GM12878 (cell line): ENCODE measurements around the gene CYSRT1. TPM values are rescaled to one million over a fixed set of nuclear protein-coding genes. Genes with fewer than 3 reads are reported as not detected.

ENCODE experiments used
- ATAC-seq: fragments of 200-7000 bp; cut with Tn5 transposase; 3 replicates; pipeline ENCODE4 v1.9.1; 2020; ENCODE audit warnings: mild to moderate bottlenecking, moderate library complexity
- BruUV-seq: library from RNA; stranded (reverse); fragments of 400-500 nt; replicated peaks from 2 replicates; lab custom pipeline; 2021; lab: Mats Ljungman, UMichigan
- CTCF ChIA-PET: fragments of 300-600 bp; sonication (Branson Sonifier 250); formaldehyde crosslinking; extraction: SDS; loops from one replicate; lab custom pipeline; 2021; ENCODE audit warnings: inconsistent platforms; lab: Yijun Ruan, JAX
- POLR2A ChIA-PET: fragments of 350-600 bp; formaldehyde crosslinking; extraction: SDS; loops from one replicate; lab custom pipeline; 2021; ENCODE audit warnings: inconsistent platforms; lab: Charles Lee
- RAD21 ChIA-PET: fragments of 300-600 bp; sonication (Branson Sonifier 250); formaldehyde crosslinking; loops from one replicate; lab custom pipeline; 2023; ENCODE audit warnings: antibody characterized with exemption; ENCODE audit not compliant: unreplicated experiment; lab: Charles Lee
- SMC1A ChIA-PET: fragments of 300-600 bp; sonication (Branson Sonifier 250); formaldehyde crosslinking; loops from one replicate; lab custom pipeline; 2023; ENCODE audit not compliant: unreplicated experiment, uncharacterized antibody; lab: Charles Lee
- DNase-seq: peaks from one replicate; pipeline ENCODE4 v3.0.0-alpha.2; 2011; ENCODE audit warnings: low read depth, low spot score
- FAIRE-seq: peaks from 3 replicates; lab custom pipeline; 2011; peaks lifted over from hg19 to GRCh38; lab: Jason Lieb, UNC
- H2AFZ ChIP-seq: 2 replicates; pipeline ENCODE4 v1.6.0; 2011; ENCODE audit warnings: low read depth, low read length, control low read depth; ENCODE audit not compliant: control insufficient read depth
- H3K27ac ChIP-seq: 2 replicates; pipeline ENCODE4 v1.5.1; 2011; ENCODE audit warnings: control low read depth; ENCODE audit not compliant: control insufficient read depth, insufficient read depth
- H3K27me3 ChIP-seq, 2 experiments: replicated peaks in 1 of 2; 2 replicates each; pipeline versions ENCODE4 v1.6.0 to v1.6.1; 2011; ENCODE audit warnings: low read length in 1 of 2; ENCODE audit not compliant: control insufficient read depth in 2 of 2, insufficient read depth in 2 of 2
- H3K36me3 ChIP-seq, 2 experiments: 2 replicates each; pipeline ENCODE4 v1.5.1; 2011; ENCODE audit warnings: low read length in 1 of 2; ENCODE audit not compliant: control insufficient read depth in 2 of 2, insufficient read depth in 2 of 2
- H3K4me1 ChIP-seq: 2 replicates; pipeline ENCODE4 v1.6.1; 2011; ENCODE audit warnings: mild to moderate bottlenecking, low read length, moderate library complexity, mixed read lengths; ENCODE audit not compliant: control insufficient read depth, insufficient read depth
- H3K4me2 ChIP-seq: 2 replicates; pipeline ENCODE4 v1.6.0; 2011; ENCODE audit warnings: control low read depth; ENCODE audit not compliant: control insufficient read depth, insufficient read depth
- H3K4me3 ChIP-seq: fragments of 200-600 bp; sonication (generic); 2 replicates; pipeline ENCODE4 v1.5.1; 2016
- H3K79me2 ChIP-seq: 2 replicates; pipeline ENCODE4 v1.6.0; 2011; ENCODE audit warnings: low read length; ENCODE audit not compliant: control insufficient read depth, insufficient read depth
- H3K9ac ChIP-seq: 2 replicates; pipeline ENCODE4 v1.8.0; 2011; ENCODE audit warnings: low read length, control low read depth, mixed read lengths; ENCODE audit not compliant: control insufficient read depth, insufficient read depth
- H3K9me3 ChIP-seq: replicated peaks from 3 replicates; pipeline ENCODE4 v1.5.1; 2011; ENCODE audit warnings: mild to moderate bottlenecking, low read length; ENCODE audit not compliant: control insufficient read depth, insufficient read depth
- H4K20me1 ChIP-seq: 2 replicates; pipeline ENCODE4 v1.6.0; 2011; ENCODE audit not compliant: control insufficient read depth, insufficient read depth
- HDGF ChIP-seq: fragments of 450-650 bp; IDR thresholded peaks from 2 replicates; pipeline ENCODE4 v1.6.1; 2016; ENCODE audit warnings: antibody characterized with exemption
- IKZF1 ChIP-seq: fragments of 450-650 bp; conservative IDR thresholded peaks from 2 replicates; pipeline ENCODE4 v1.6.1; 2017; ENCODE audit warnings: antibody characterized with exemption, mild to moderate bottlenecking
- NBN ChIP-seq: fragments of 450-650 bp; IDR thresholded peaks from 2 replicates; pipeline ENCODE4 v1.6.1; 2016
- WGBS: methylation state at CpG from one replicate; pipeline ENCODE4 v1.1.6; 2016; ENCODE audit warnings: low lambda C conversion rate; ENCODE audit not compliant: insufficient replicate concordance, insufficient coverage; ENCODE audit errors: missing lambda C conversion rate; 5-methylcytosine and 5-hydroxymethylcytosine counted together
- in situ Hi-C: fragments of 300-500 bp; cut with MboI; formaldehyde crosslinking; loops from 9 replicates; pipeline ENCODE4 v1.14.3; 2018; ENCODE audit warnings: mixed read lengths
- intact Hi-C: fragments of 100-400 bp; cut with micrococcal nuclease; formaldehyde crosslinking; loops from one replicate; pipeline ENCODE4 v1.14.2; 2022; ENCODE audit not compliant: unreplicated experiment
- polyA plus RNA-seq, 11 experiments: library from polyadenylated mRNA; depleted of rRNA in 4 of 11; unstranded in 6 of 11; stranded (reverse) in 5 of 11; fragments of >200 nt; fragmentation: Nextera tagmentation in 4 of 11; fragmentation: Illumina TruSeq in 1 of 11; extraction: Ambion mirVana in 4 of 11; extraction: Trizol in 1 of 11; gene quantifications; 1 replicate in 1 of 11; 2 replicates in 10 of 11; pipeline versions ENCODE4 v1.2.1 to v1.2.3, GENCODE V29; 2011 to 2016; ENCODE audit warnings: inconsistent platforms in 2 of 11, missing spikeins in 2 of 11, low read depth in 1 of 11
- total RNA-seq, 4 experiments: library from RNA; depleted of rRNA in 3 of 4; stranded (reverse); fragments of >200 nt in 3 of 4; fragmentation: Illumina TruSeq in 1 of 4; extraction: Trizol in 1 of 4; gene quantifications; 2 replicates each; pipeline versions ENCODE4 v1.2.1 to v1.2.3, GENCODE V29; 2013 to 2021
- TF ChIP-seq, protein P1 (sequence below): IDR thresholded peaks from 2 replicates; pipeline ENCODE4 v1.6.1; 2011; ENCODE audit warnings: mild to moderate bottlenecking, low read depth, low read length, moderate library complexity; ENCODE audit not compliant: insufficient replicate concordance

The CYSRT1 gene
- total and polyA plus RNA-seq, 10 of the 15 experiments (the other 5 are each of a cell fraction or from before 2014, with no cell fraction given): 0.24 to 3.6 (median 0.97) TPM; not detected in 1

DNA sequence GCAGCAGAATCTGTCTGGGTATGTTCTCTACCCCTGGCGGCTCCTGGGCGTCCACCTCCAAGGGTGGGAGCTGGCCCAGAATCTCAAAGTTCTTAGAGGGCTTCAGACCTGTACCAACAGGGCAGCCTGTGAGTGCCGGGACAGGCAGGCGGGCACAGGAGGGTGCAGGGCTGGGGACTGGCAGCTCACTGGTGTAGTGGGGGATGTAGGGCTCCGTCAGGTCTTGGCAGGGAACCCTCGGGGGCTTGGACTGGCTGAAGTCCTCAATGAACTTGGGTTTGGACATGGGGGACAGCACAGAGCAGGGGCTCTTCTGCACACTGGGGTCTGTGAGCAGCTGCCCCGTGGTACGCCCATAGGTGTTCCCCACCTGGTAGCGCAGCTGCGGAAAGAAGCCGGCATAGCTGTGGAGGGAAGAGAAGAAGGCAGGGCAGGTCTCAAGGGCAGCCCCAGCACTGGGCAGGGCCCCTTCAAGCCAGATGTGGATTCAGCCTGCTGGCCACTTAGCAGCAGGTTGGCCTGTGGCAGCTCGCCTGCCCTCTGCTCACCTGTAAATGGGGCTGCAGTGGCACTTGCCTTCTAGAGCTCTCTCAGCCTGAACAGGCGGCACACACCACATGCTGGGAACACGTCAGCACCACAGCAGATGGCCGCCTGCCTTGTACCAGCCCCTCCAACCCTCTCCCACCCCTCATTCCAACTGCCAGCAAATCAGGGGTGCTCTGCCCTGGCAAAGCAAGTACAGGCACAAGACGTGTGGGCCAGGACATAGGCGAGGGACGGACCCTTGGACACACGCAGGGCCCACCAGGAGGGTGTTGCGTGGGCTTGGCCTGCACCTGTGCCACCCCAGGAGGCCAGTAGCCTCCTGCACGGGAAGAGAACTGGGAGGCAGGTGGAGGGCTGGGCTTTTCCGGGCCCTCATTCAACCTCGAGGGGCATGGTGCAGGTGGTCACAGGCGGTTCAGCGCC, 20.8 kb downstream of the CYSRT1 start:
- CTCF ChIA-PET: no interaction called here
- intact Hi-C loops (no loop called here), in situ Hi-C loops (no loop called here)
- no peak overlapping the region for H3K27ac ChIP-seq
- 56% methylated on average over 25 of the region's 25 CpGs for WGBS
- no peak for ATAC-seq
- no peak overlapping the region for H2AFZ ChIP-seq
- RAD21 ChIA-PET: no interaction called here
- H3K4me3 ChIP-seq: no peak overlapping the region
- no peak for DNase-seq
- H3K4me1 ChIP-seq: peaks cover 19% of the 10 kb centered on the region
- no peak overlapping the region for H3K4me2 ChIP-seq
- no peaks in the 10 kb centered on the region for H3K27me3 ChIP-seq
- H4K20me1 ChIP-seq: peaks cover 4% of the 10 kb centered on the region; the same call in 1 of the 2 replicates
- POLR2A ChIA-PET: no interaction called here
- peaks cover 8 to 14% of the 10 kb centered on the region in 2 experiments for H3K36me3 ChIP-seq
- H3K79me2 ChIP-seq: peaks cover 24% of the 10 kb centered on the region
- no peak overlapping the region for H3K9ac ChIP-seq
- no TSS peak for BruUV-seq
- SMC1A ChIA-PET: no interaction called here
- no peaks in the 10 kb centered on the region for H3K9me3 ChIP-seq
- FAIRE-seq: no peak
- no peak for TF ChIP-seq HDGF
- TF ChIP-seq IKZF1: no peak
- TF ChIP-seq, protein P1, sequence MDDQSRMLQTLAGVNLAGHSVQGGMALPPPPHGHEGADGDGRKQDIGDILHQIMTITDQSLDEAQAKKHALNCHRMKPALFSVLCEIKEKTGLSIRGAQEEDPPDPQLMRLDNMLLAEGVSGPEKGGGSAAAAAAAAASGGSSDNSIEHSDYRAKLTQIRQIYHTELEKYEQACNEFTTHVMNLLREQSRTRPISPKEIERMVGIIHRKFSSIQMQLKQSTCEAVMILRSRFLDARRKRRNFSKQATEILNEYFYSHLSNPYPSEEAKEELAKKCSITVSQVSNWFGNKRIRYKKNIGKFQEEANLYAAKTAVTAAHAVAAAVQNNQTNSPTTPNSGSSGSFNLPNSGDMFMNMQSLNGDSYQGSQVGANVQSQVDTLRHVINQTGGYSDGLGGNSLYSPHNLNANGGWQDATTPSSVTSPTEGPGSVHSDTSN: no peak
- no peak for TF ChIP-seq NBN
